Measurements from ENCODE around the gene PRND.

DNA sequence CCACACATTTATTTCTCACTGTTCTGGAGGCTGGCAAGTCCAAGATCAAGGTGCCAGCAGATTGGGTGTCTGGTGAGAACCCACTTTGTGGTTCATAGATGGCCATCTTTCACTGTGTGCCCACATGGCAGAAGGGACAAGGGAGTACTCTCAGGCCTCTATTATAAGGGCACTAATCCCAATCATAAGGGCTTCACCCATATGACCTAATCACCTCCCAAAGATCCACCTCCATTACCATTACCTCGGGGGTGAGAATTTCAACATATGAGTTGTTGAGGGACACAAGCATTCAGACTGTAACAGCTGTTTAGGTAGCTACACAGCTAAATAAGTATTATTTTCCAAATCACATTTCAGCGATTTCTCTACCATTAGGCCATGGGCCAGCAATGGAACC, 2.5 kb upstream of the PRND start:
- TF ChIP-seq CEBPB (IDR thresholded peaks at IDR 0.05) (no peak), ZBTB7A (IDR thresholded peaks at IDR 0.05; ENCODE audit: low read depth) (no peak), REST (IDR thresholded peaks at IDR 0.05; ENCODE audit: low read depth) (no peak), TCF12 (IDR thresholded peaks at IDR 0.05; ENCODE audit: low read depth) (no peak)

Data from Ishikawa (cell line).